Bronchial epithelial cell (primary cell): ENCODE data around the gene DMXL1. TPM values are rescaled to one million over a fixed set of nuclear protein-coding genes. Genes with fewer than 3 reads are reported as not detected.
A peak's percentile ranks its signal among the peaks of the same experiment; 100 is the strongest.

ENCODE experiments used
- DNase-seq: peaks from one replicate; pipeline ENCODE4 v3.0.0-alpha.2; 2010; ENCODE audit warnings: low read depth
- FAIRE-seq: peaks from 2 replicates; lab custom pipeline; 2011; peaks lifted over from hg19 to GRCh38; lab: Jason Lieb, UNC
- H3K27me3 ChIP-seq: 2 replicates; pipeline ENCODE4 v1.5.1; 2011; ENCODE audit warnings: low read length; ENCODE audit not compliant: control insufficient read depth, insufficient read depth
- H3K36me3 ChIP-seq: 2 replicates; pipeline ENCODE4 v1.5.1; 2011; ENCODE audit warnings: low read length; ENCODE audit not compliant: control insufficient read depth, insufficient read depth
- H3K4me3 ChIP-seq: 2 replicates; pipeline ENCODE4 v1.5.1; 2011; ENCODE audit warnings: mild to moderate bottlenecking, low read depth, low read length, control low read depth
- CTCF ChIP-seq: IDR thresholded peaks from 2 replicates; pipeline ENCODE4 v1.5.1; 2011; ENCODE audit warnings: mild to moderate bottlenecking, moderate library complexity, low read length, control low read depth, inconsistent platforms; ENCODE audit not compliant: insufficient read depth, severe bottlenecking
- total RNA-seq: library from RNA; depleted of rRNA; stranded (reverse); fragments of >200 nt; gene quantifications from 2 replicates; pipeline ENCODE4 v1.2.1, GENCODE V29; 2014

The DMXL1 gene
- total RNA-seq, 1 donor from 2014 or later, result 32.1 TPM

- FAIRE-seq, result no peak
- Histone ChIP-seq H3K36me3 (no peaks in the 10 kb centered on the region), H3K4me3 (no peak overlapping the region), H3K27me3 (no peaks in the 10 kb centered on the region)
- DNase-seq, result no peak
- no peak for TF ChIP-seq CTCF
These were observed 42.3 kb upstream of the DMXL1 start for GRCh38 chr5:119028575-119028974.

- Histone ChIP-seq H3K36me3 (no peaks in the 10 kb centered on the region), H3K27me3 (no peaks in the 10 kb centered on the region), H3K4me3 (no peak overlapping the region)
- FAIRE-seq (no peak), DNase-seq (no peak)
- TF ChIP-seq CTCF, result no peak
These were observed 39.6 kb upstream of the DMXL1 start for GRCh38 chr5:119031011-119031886.

- no peak overlapping the region for H3K4me3 ChIP-seq
- TF ChIP-seq CTCF, result no peak
- no peaks in the 10 kb centered on the region for H3K36me3 ChIP-seq
- DNase-seq (peak; percentile 29), FAIRE-seq (peak; percentile 76)
- no peaks in the 10 kb centered on the region for H3K27me3 ChIP-seq
These were observed 39.0 kb upstream of the DMXL1 start for GRCh38 chr5:119031905-119032304.

- no peak for TF ChIP-seq CTCF
These were observed 38.2 kb upstream of the DMXL1 start for GRCh38 chr5:119032656-119033055.

GRCh38 chr5:119033135-119033534 lies 37.8 kb upstream of the DMXL1 start:
- no peak for TF ChIP-seq CTCF
- no peaks in the 10 kb centered on the region for H3K27me3 ChIP-seq
- H3K4me3 ChIP-seq, result no peak overlapping the region
- FAIRE-seq, result no peak
- no peaks in the 10 kb centered on the region for H3K36me3 ChIP-seq
- no peak for DNase-seq

More at GRCh38 chr5:119032656-119033055, 38.2 kb upstream of the DMXL1 start:
- DNase-seq, result no peak
- no peak for FAIRE-seq
- Histone ChIP-seq H3K36me3 (no peaks in the 10 kb centered on the region), H3K4me3 (no peak overlapping the region), H3K27me3 (no peaks in the 10 kb centered on the region)
